Thyroid gland (tissue), 4 donors: Measurements from ENCODE around the gene COL13A1.

Experiments
- CTCF ChIP-seq, 6 experiments: fragments of 200-600 bp in 3 of 6; fragments of 450-650 bp in 3 of 6; sonication (generic) in 3 of 6; IDR thresholded peaks; one replicate each; pipeline ENCODE4 v1.5.1; 2016 to 2019; ENCODE audit warnings: antibody characterized with exemption in 6 of 6, mild to moderate bottlenecking in 2 of 6, inconsistent platforms in 1 of 6, moderate library complexity in 1 of 6
- POLR2A ChIP-seq, 2 donors: fragments of 450-650 bp; IDR thresholded peaks; one replicate each; pipeline ENCODE4 v1.6.1; 2017; ENCODE audit warnings: antibody characterized with exemption in 2 of 2, mild to moderate bottlenecking in 2 of 2, moderate library complexity in 1 of 2

DNA sequence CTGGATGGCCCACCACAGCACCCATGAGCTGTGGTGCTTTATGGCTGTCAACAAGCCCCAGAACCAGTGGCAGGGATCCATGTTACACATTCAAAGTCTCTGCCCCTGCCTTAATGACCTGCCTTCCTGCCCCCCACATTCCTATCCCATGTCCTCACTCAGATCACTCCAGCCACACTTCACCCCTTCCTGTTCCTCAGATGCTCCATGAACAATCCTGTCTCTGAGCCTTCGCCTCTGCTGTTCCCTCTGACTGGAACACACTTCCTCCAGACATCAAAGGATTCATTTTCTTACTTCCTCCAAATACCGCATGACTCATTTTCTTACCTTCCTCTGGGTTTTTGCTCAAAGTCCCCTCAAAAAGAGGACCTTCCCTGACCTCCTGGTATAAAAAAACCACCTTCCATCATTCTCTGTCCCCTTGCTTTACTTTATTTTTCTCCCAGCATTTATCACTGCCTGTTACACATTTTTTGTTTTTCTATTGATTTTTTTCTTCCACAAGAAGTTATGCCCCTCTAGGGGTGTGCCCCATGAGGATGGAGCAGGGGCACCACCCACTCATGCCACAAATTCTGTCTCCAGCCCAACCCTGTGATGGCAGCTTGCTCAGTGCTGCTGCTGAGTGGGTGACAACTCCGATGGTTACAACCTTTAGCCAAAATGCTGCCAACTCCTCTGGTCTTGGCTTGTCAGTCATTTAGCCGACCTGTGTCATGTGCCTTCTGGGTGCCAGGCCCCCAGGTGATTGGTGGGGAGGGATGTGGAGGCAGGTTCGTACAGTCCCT lies 18.2 kb downstream of the COL13A1 start:
- TF ChIP-seq CTCF (IDR thresholded peaks at IDR 0.05), result no peak
- TF ChIP-seq POLR2A (IDR thresholded peaks at IDR 0.05), result no peak
